HG02884 (cell line): ENCODE data around the gene NELFCD.

Source experiments
- ATAC-seq: cut with Tn5 transposase; IDR thresholded peaks from one replicate; pipeline ENCODE4 v1.9.1; 2021; ENCODE audit warnings: mild to moderate bottlenecking, moderate library complexity; ENCODE audit not compliant: unreplicated experiment

Gene NELFCD

GRCh38 chr20:58993332-58994248 lies 12.5 kb downstream of the NELFCD start:
- ATAC-seq = no peak

DNA sequence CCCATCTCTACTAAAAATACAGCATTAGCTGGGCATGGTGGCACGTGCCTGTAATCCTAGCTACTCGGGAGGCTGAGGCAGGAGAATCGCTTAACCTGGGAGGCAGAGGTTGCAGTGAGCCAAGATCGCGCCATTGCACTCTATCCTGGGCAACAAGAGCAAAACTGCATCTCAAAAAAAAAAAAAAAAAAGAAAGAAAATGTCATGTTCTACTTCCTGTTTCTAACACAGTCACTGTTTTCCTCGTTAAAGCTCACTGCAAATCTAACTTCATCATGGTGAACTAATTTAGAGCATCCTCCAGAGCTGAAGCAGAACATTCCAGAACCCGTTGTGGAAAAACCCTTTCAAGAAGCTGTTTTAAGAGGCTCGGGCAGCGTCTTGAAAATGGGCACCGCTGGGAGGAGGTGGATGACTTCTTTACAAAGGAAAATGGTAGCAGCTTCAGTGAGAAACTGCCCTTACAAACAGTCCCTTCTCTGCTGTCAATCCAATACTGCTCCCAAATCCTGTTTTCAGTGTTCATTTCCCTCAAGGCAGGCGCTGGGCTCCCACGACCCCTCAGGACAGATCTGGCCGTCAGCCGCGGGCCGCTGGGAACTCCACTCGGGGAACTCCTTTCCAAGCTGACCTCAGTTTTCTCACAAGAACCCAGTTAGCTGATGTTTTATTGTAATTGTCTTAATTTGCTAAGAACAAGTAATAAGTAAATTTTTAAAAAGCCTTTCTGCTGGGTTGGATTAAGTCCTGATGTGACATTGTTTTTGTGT lies 13.5 kb downstream of the NELFCD start:
- ATAC-seq = no peak

- no peak for ATAC-seq
Measured at GRCh38 chr20:58995461-58996225, 14.6 kb downstream of the NELFCD start.

DNA sequence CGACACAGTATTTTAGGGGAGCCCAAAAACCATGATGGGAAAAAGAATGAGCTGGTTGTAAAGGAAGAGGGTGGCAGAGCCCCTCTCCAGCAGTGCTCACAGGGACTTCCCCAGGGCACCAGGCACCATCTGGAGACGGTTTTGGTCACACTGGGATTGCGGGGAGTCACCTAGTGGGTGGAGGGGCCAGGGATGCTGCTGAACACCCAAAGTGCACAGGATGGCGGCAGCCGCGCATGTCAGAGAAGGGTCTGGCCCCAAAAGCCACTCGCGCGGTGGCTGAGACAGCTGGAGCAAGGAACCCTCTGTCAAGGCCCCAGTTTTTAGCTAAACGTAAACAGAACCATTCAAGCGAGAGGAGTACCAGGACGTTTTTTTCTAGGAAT lies 15.2 kb downstream of the NELFCD start:
- no peak for ATAC-seq

DNA sequence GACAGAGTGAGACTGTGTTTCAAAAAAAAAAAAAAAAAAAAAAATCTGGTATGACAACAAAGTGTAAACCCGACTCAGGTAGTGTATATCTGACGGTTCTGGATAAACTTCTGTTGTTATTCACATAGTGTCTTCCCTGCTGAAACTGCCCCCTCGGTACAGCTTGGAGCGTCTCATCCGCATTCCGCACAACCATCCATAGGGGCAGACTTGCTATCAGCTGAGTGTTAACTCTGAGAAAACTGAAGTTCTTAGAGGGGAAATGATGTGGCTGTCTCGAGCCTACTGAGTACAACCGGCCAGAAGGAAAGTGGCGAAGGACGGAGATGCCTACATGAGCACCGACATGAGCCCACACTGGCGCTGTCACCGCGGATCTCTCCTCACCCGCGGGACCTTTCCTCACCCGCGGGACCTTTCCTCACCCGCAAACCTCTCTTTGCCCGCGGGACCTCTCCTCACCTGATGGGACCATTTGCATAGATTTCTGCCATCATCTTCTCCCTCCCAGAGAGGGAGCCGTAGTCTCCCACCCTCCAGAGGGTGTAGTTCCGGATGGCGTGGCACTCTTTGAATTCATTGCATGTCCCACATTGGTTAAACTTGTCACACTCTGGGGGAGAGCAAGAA lies 16.2 kb downstream of the NELFCD start:
- no peak for ATAC-seq

GRCh38 chr20:58998656-58999055 lies 17.6 kb downstream of the NELFCD start:
- no peak for ATAC-seq

DNA sequence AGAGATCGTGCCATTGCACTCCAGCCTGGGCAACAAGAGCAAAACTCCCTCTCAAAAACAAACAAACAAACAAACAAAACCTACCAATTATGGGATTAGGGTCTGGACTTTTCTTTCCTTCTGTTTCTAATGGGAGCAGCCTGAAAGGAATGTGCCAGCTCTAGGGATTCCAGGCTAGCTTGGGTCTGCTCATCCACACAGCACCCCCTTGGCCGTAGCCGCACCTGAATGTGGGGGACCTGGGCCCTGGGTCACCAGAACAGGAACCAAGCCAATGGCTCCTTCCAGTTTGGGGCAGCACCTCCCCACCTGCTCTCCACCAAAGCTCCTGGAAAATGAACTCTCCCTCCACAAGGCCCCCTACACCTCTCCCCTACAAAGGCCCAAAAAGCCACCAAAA lies 19.3 kb downstream of the NELFCD start:
- no peak for ATAC-seq

DNA sequence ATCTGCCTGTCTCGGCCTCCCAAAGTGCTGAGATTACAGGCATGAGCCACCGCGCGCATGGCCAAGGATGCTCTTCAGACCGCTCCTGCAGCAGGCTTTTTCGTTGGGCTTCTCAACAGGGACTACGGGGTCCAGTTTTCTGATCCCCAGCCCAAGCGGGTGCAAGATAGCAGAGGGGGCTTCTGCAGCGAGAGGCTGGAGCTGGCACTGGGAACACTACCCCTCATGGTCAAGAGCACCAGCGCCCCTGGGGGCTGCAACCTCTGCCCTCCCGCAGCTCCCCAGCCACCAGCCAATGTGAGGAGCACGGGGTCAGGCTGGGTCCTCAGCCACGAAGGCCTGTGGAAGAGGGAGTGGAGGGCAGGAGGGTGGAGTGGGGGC lies 20.0 kb downstream of the NELFCD start:
- no peak for ATAC-seq

GRCh38 chr20:59001449-59002171 lies 20.6 kb downstream of the NELFCD start:
- no peak for ATAC-seq

GRCh38 chr20:59002388-59002787 lies 21.3 kb downstream of the NELFCD start:
- ATAC-seq = no peak

GRCh38 chr20:59002874-59003399 lies 21.9 kb downstream of the NELFCD start:
- no peak for ATAC-seq

- no peak for ATAC-seq
Measured at GRCh38 chr20:59003836-59004492, 22.9 kb downstream of the NELFCD start.

- no peak for ATAC-seq
Measured at GRCh38 chr20:59004493-59004762, 23.4 kb downstream of the NELFCD start.

GRCh38 chr20:59004763-59005522 lies 23.9 kb downstream of the NELFCD start:
- peak; percentile 47 for ATAC-seq

GRCh38 chr20:59005523-59006166 lies 24.6 kb downstream of the NELFCD start:
- no peak for ATAC-seq

DNA sequence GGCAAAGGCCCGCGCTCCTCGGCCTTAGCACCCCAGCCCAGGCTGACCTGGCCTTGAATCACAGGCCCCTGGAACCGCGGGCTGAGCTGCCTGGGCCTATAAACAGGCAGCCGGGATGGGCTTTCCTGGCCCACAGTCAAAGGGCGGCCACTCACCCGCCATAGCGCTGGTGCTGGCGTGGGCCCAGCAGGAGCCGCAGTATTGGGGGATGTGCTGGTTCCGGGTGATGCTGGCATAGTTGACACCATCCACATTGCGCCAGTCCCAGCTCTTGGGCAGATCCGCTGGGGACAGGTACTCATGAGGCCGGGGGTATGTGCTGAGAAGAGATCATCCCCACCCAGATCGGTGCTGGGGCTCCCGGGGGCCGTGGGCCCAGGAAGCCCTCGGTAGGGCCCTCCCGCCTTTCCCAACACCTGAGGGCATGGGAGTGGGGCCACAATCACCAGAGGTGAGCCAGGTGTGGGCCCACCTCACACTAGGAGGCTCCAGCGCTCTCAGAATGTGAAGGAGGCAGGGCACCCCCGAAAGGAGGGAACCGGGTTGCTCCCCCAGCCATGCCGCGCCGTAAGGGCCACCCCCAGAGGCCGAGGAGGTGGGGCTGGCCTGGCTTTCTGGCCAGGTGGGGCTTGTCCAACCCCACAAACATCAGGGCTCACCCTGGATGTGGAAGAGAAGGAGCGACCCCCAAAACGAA lies 25.3 kb downstream of the NELFCD start:
- no peak for ATAC-seq

- ATAC-seq = no peak
Measured at GRCh38 chr20:59006864-59007664, 26.0 kb downstream of the NELFCD start, which contains the start of gene CTSZ. TSS of gene CTSZ (minus strand) at chr20:59007254. CDS start at chr20:59007128, 126 bp downstream.
